Renal cortex interstitium (tissue), 15 donors: ENCODE measurements around the gene PNPLA3. TPM values are rescaled to one million over a fixed set of nuclear protein-coding genes. Genes with fewer than 3 reads are reported as not detected.
A peak's percentile ranks its signal among the peaks of the same experiment; 100 is the strongest.

Experiments used
- DNase-seq, 11 donors: peaks; one replicate each; pipeline ENCODE4 v3.0.0-alpha.2; 2013; ENCODE audit warnings: low read depth in 9 of 11, low spot score in 4 of 11; ENCODE audit errors: extremely low read depth in 1 of 11
- long read RNA-seq, 16 experiments: transcript quantifications; one replicate each; lab custom pipeline, GENCODE V29; 2026
- polyA plus RNA-seq, 3 donors: library from polyadenylated mRNA; unstranded; fragments of 120-200 nt; gene quantifications; one replicate each; pipeline ENCODE4 v1.2.1, GENCODE V29; 2013; ENCODE audit not compliant: insufficient read length in 3 of 3

The PNPLA3 gene
- 1 to 10 TPM; 2.0 to 2.4 (median 2.1) TPM for polyA plus RNA-seq
- long read RNA-seq, donor 1, result 0 reads
- long read RNA-seq, donor 2, partial matches to known transcripts, result 0 of 1 reads
- long read RNA-seq, donor 2, other reads (novel, unspliced or antisense), result 0 of 1 reads
- long read RNA-seq, donor 3, result 0 reads
- long read RNA-seq, donor 4, result 0 reads
- long read RNA-seq, donor 5, partial matches to known transcripts, result 0 of 2 reads
- long read RNA-seq, donor 5, other reads (novel, unspliced or antisense), result 0 of 2 reads
- long read RNA-seq, donor 6, result 0 reads
- long read RNA-seq, donor 7, result 0 reads
- long read RNA-seq, donor 8, partial matches to known transcripts, result 0 of 1 reads
- long read RNA-seq, donor 8, other reads (novel, unspliced or antisense), result 0 of 1 reads
- long read RNA-seq, donor 9, result 0 reads
- long read RNA-seq, donor 10, result 0 reads
- long read RNA-seq, donor 11, result 0 reads
- long read RNA-seq, donor 12, result 0 reads
- long read RNA-seq, donor 13, result 0 reads
- long read RNA-seq, donor 14, partial matches to known transcripts, result 0 of 2 reads
- long read RNA-seq, donor 14, other reads (novel, unspliced or antisense), result 0 of 2 reads
- long read RNA-seq, donor 15, result 0 reads
- long read RNA-seq, donor 16, result 0 reads

- peak; percentile 61 to 89 (median 87) for DNase-seq
Observed at GRCh38 chr22:43923631-43924464, at the start of gene PNPLA3. TSS of gene PNPLA3 (plus strand) at chr22:43923805. CDS start at chr22:43923912, 107 bp downstream.

GRCh38 chr22:43876866-43877509, 46.6 kb upstream of the PNPLA3 start:
- DNase-seq, result no peak

GRCh38 chr22:43878079-43878795, 45.4 kb upstream of the PNPLA3 start:
- DNase-seq, result no peak

- DNase-seq, result no peak
Observed at GRCh38 chr22:43878831-43879550, 44.6 kb upstream of the PNPLA3 start.

- DNase-seq, result no peak
Observed at GRCh38 chr22:43879901-43880540, 43.6 kb upstream of the PNPLA3 start.

- DNase-seq, result no peak
Observed at GRCh38 chr22:43880541-43880991, 43.0 kb upstream of the PNPLA3 start.

GRCh38 chr22:43881091-43882061, 42.2 kb upstream of the PNPLA3 start:
- no peak for DNase-seq

GRCh38 chr22:43882122-43882767, 41.4 kb upstream of the PNPLA3 start:
- DNase-seq, result no peak

GRCh38 chr22:43883012-43883661, 40.5 kb upstream of the PNPLA3 start:
- peak in 5 of 11 donors; percentile 19 to 61 (median 51) for DNase-seq

- no peak for DNase-seq
Observed at GRCh38 chr22:43883719-43884415, 39.7 kb upstream of the PNPLA3 start.

- no peak for DNase-seq
Observed at GRCh38 chr22:43884600-43885318, 38.8 kb upstream of the PNPLA3 start.

- DNase-seq, result no peak
Observed at GRCh38 chr22:43885319-43885671, 38.3 kb upstream of the PNPLA3 start.

- DNase-seq, result no peak
Observed at GRCh38 chr22:43885786-43886185, 37.8 kb upstream of the PNPLA3 start.

GRCh38 chr22:43886231-43886630, 37.4 kb upstream of the PNPLA3 start:
- DNase-seq, result no peak
